DMS114 treated with DMSO at 0.1 percent for 48 hours (cell line): ENCODE data around the gene ADAP1.
"Not testable (repeated sequence)": the region's sequence is repeated elsewhere in the genome, so short reads cannot be mapped to it uniquely, and the experiment has no call there.

Experiments
- DNase-seq: peaks from one replicate; lab custom pipeline; 2025; ENCODE audit not compliant: unreplicated experiment; lab: John Stamatoyannopoulos, UW

ADAP1 gene

DNA sequence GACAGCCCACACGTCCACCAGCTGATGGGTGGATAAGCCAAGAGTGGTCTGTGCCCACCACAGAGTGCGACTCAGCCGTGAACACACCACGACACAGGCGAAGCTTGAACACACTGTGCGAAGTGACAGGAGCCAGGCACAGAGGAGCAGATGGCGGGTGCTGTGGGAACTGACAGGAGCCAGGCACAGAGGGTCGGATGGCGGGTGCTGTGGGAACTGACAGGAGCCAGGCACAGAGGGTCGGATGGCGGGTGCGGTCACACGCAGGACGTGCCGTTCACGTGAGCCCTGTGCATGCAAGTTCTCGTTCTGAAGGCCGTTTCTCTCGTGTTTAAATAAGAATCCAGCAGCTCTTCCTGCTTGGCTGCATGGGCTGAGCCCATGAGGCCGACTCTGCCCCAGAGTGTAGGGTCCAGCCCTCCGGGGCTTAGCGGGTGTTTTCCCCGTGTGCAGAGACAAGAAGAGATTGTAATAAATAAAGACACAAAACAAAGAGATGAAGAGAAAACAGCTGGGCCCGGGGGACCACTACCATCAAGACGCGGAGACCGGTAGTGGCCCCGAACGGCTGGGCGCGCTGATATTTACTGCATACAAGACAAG, 5.9 kb upstream of the ADAP1 start:
- no peak for DNase-seq

DNA sequence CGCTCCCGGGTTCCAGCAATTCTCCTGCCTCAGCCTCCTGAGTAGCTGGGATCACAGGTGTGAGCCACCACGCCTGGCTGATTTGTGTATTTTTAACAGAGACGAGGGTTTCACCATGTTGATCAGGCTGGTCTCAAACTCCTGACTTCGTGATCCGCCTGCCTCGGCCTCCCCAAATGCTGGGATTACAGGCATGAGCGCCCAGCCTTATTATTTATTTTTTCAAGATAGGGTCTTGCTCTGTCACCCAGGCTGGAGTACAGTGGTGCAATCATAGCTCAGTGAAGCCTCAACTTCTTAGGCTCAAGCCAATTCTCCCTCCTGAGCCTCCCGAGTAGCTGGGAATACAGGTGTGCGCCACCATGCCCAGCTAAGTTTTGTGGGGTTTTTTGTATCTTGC, 5.3 kb upstream of the ADAP1 start:
- not testable (repeated sequence) for DNase-seq

DNA sequence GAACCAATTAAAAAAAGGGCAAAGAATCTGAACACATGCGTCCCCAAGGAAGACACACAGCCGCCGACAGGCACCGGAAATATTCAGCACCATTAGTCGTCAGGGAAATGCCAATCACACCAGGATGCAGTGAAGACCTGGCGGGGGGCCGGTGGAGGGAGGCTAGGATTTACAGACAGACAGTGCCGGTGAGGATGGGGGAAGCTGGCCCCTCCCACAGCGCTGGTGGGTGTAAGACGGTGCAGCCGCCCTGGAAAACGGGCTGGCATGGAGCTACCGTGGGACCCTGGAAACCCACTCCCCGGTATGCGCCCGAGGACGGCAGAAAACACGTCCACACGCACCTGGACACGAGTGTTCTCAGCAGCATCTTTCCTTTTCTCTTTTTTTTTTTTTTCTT, 4.8 kb upstream of the ADAP1 start:
- DNase-seq, result no peak

DNA sequence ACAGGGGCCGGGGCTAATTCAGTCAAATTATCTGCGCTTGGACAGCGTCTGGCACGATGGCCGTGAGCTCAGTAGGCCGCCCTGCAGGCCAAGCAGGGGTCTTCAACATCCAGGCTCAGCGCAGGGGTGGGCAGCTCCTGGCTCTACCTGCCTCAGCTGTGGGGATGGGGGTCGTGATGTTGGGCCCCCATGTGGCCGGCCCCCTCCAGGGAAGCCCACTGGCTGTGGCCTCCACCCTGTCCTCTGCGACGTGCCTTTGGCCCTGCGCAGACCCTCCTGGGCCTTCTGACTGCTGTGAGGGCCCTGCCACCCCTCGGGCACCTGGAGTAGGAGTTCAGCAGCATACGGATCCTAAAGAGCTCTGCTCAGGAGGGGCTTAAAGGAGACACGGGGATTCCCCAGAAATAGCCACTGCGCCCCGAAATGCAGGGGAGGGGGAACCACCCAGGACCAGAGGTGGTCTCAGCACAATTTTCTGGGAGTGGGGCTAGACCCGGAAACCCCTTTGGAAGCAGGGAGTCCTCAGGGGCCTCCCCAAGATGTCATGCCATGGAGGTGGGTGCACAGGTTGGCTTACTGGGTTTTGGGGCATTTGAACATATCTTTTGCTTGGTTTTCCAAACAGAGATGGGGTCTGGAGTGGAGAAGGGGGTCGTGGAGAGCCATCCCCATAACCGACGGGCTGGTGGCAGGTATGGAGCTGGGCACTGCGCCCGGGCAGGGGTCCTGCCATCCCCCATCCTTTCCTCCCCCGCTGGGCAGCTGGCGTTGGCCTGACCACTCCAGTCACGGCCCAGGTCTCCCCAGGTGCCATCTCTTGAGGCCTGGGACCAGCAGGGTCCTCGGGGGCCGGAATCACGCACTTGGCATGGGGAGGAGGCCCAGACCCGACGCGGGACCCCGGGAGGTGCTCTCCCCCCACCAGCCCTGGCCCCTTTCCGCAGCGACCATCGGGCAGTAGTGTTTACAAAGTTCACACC, 4.0 kb upstream of the ADAP1 start:
- DNase-seq, result no peak

DNA sequence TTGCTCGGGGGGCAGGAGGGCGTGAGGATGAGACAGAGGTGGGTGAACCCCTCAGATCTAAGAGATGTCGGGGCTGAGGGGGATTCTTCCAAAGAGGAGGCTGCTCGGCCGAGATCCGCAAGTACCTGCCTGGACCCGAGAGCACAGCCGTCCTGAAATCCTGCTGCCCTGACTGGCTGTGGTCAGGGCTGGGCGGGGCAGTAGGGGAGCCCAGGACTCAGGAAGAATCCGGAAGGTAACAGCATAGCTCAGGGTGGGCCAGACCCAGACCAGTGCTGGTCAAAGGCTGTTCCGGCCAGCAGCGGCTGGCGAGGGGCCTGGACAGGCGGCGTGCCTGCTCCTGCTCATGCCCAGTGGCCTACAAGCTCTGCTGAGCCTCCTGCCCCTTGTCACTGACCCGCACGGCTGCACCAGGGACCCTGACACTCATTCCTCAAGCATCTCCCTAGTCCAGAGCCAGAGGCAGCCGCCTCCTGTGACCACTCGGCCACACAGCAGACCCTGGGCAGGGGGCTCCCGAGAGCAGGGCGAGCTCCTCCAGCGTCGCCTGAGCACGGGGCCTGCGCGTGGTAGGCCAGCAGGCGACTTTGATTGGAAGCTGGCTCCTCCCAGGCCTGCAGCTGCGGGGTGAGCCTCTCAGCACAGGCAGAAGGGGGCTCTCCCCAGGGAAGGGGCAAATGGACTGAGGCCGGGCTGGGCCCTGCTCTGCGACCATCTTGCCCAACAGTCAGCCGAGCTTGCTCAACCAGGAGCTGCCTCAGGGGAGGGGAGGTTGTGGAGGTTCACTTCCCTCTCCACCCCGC, 3.1 kb upstream of the ADAP1 start:
- DNase-seq, result no peak

DNA sequence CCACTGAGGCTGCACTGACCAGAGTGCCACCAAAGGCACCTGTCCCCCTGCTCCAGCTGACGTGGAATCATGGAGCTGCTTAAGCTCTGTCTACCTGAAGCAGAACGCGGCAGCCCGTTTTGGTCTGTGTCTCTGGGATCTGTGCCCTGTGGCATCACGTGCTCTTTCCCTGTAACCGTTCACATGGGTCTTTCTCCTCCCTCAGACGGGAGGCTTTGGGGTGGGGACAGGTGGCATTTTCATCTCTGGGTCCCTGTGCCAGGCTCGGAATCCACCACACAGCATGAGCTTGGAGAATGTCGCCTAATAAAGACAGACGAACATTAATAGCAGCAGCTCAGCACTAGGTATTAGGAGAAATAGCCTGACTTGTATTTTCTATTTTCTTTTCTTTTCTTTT, 1.6 kb upstream of the ADAP1 start:
- no peak for DNase-seq

DNA sequence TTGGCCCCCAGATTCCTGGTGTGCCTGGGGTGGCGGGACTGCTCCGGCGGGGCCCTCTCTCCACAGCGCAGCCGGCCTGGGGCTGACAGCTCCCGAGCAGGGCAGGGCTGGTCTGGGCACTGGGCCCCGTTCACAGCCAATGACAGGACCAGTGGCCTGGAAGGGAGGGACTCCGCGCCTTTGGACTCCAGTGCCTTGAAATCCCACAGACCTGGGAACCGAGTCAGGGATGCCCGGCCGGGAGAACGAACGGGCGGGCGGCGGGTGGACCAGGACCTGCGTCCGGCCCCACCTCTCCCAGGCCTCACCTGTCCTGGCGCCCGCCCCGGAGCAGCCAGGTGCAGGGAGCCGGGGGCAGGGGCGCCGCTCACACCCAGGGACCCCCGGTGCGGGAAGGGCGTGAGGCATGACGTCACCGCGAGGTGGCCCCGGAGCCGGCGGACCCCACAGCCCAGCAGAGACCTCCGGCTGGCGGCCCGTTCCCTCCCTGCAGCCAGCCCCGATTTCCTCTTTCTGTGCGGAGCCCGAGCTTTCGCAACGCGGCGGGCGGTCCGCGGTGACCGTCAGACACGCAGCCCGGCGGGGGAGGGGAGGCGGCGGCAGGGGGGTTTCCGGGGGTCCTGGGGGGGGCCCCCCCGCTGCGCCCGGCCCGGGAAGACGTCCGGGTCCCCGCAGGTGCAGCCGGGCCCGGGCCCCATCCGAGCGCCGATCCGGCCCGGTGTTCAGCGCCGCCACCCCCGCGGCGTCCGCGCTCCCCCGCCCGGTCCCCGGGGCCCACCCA, 743 bp downstream of the ADAP1 start:
- no peak for DNase-seq

DNA sequence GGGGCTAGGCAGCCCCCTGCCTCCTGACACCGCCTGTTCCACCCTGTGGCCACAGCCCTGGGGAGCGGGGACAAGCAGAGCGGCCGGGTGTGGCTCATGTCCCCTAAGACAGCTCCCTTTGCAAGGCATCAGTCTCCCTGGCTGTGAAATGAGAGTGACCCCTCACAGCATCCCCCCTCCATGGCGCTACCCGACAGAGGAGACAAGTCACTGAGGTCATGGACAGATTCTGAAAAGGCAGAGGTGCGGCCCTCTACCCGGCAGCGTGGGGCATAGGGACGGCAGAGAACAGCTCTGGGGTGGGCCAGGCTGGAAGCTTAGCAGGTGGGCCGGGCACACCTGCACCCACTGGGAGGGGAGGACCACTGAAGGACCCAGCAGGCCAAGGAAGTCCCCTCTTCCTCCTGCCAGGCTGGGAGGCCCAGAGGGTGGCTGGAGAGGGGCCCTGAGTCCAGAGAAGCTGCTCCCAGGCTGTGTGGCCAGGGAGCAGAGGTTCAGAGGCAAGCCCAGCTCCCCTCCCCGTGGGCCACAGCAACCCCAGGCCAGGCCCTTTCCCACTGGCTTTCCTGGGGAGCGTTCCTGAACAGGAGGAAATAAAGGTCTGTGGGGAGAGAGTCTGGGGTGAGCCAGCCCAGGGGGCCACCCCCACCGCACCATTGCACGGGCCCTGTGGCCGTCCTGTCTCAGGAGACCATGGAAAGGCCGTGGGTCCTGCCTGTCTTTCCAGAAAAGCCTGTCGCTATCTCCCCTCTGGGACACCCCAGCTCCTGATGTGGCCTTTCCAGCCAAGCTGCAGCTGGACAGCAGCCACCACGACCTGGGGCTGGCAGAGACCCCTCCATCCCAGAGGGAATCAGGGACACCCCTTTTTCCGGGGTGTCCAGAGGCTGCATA, 1.7 kb downstream of the ADAP1 start:
- DNase-seq, result no peak

DNA sequence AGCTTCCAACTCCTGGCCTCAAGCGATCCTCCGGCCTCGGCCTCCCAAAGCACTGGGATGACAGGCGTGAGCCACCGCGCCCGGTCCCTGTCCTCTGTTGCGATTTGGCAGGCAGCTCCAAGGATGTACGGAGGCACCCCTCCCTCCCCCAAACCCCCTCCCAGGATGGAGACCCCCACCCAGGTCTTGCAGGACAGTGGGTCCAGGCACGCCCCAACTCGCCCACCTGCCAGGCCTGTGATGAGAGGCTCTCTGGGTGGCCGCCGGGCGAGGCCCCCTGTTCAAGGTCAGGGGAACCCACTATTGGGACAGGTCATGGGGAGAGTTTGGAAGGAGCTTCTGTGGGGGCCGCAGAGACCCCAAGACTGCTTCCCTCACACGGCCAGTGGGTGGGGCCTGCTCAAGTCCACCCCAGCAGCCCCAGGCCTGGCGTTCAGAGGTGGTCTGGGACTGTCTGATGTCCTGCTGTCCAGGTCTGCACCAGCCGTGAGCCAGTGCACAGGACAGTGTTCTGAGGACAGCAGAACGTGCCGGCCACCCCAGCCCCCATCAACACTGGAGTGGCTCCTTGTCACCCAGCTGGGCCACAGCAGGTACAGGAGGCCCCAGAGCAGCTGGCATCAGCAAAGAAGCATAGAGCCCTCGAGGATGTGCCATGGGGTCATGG, 2.5 kb downstream of the ADAP1 start:
- DNase-seq, result no peak

DNA sequence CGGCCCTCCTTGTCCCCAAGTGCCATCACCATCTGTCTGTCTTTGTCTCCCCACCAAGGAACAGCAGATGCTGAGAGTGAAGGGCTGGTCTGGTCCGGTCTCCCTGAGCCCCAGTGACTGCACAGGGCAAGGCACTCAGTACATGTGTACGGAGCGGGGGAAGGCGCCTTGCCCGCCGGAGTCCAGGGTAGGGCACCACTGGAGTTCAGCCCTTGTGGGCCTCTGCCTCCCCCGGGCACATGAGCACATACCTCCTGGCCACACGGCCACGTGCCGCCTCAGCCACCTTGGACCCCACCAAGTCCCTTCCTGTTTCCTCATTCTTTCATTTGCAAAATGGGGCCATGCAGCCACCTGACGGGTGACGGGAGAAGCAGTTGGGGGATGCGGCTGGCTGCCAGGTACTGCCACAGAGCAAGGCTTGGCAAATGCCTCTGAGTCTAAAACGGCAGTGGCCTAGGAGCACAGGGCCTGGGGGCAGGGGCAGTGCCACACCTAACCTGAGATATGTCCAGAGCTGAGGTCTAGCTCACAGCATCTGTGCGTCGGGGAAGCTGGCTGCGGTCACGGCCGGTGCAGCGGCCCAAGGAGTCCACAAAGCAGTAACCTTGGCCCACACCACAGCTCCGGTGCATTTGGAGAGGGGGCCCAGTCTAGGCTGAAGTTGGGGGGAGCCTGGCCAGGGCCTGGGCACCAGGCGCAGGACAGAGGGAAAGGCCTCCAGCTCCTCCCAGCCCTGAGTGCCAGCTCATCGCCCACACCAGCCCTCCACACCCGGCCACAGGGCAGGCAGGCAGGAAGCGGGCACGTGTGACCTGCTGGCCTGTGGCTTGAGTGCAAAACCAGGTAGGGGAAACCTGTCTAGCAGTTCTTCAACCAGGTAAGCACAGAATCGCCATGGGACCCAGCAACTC, 5.2 kb downstream of the ADAP1 start:
- DNase-seq, result no peak

DNA sequence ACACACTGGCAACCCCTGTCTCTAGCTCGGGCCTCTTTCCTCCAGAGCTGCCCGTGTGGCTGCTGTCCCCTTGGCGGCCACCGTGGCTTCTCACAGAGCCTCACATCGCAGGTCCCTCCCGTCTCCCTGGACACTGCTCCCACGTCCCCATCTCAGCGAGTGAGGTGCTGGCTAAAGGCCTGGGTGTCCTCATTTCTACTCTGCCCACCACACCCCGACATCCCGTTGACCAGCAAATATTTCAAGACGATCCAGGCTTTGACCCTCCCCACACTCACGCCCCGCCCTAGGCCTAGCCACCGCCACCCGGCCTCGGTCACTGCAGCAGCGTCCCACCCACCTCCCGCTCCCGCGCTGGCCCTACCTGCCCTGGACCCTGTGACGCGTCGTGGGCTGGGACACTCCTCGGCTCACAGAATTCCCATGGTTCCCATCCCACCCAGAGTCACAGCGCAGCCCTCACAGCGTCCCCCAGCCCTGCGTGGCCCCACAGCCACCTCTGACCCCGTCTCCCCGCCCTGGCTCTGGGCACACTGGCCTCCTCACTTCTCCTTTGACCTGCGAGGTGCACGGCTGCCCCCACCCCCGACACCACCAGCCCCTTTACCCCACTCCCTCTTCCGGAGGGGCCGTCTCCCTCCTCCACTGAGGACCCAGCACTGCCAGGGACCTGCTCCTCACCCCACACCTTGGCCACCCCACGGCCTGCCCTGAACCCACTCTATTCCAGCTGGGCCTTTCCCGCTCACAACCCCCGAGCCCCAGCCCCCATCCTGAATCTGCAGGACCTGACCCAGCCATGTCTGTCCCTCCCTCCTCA, 6.9 kb downstream of the ADAP1 start:
- DNase-seq, result no peak

DNA sequence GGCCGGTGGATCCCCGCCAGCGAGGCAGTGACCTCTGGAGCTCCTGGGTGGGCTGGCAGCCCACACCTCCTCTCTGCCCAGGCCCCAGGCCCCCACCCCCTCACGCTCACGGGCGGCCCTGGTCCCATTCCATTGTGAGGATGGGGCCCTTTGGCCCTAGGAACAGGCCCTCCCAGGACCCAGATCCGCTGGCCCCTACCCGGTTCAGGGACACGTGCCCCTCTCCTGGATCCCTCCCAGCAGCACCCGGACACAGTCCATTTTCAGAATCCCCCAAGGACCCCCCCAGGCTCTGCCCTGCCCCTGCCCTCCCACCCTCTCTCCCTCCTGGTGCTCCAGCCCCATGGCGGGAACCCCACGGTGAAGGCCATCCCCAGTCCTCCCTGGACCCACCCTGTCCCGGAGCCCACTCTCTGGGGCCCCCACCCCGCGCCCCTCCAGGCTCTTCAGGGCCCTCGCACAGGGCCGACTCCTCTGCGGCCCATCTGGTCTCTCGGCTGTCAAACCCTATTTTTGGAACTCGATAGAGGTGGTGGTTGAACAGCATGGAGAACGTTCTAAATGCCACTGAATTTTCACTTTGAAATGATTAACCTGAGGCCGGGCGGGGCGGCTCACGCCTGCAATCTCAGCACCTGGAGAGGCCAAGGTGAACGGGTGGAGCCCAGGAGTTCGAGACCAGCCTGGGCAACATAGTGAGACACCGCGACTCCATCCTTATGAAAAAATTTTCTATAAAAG, 8.1 kb downstream of the ADAP1 start:
- DNase-seq, result no peak

DNA sequence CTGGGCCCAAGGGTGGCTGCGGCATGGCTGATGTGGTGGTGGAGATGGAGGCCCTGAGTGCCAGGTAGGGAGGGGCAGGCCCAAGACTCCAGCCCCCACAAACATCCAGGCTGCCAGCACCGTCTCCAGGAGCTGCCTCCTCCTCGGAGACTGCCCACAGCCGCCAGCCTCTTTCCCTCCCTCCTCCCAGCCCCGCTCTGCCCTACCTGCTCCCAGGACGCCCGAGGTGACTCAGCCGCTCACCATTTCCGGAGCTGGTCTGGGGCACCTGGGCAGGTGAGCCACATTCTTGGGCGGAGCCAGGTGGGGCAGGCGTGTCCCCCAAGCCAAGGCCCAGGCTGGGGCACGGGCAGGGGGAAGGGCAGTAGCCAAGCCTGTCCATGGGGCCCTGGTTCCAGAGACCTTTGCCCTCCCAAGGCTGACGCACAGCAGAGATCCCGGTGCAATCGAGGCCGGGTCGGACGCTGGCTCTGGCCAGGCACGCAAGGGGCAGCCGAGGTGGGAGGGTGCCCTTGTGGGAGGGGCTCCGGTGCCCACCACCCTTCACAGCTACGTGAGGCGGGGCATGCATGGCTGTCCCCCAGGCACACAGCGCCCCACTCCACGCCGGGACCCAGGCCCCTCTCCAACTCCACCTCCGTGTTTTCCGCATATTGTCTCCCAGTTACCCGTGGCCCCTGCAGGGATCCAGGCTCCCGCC, 8.8 kb downstream of the ADAP1 start:
- DNase-seq, result no peak

DNA sequence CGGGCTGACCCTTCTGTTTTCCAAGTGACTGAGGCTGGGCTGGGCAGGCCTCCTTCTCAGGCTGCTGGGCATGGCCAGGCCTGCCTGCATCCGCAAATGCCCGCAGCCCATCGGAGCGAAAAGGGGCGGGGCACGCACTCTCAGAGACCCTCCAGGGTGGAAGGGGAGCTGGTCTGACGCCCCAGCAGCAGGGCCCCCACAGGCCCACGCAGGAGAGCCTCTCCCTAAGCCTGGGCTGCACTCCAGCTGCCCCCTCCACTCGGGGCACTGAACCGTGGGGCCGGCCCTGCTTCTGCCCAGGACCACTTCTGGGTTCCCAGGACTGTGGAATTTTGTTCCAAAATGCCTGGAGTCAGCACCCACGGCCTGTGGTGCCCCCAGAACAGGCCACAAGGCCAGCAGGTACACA, 9.3 kb downstream of the ADAP1 start:
- no peak for DNase-seq

DNA sequence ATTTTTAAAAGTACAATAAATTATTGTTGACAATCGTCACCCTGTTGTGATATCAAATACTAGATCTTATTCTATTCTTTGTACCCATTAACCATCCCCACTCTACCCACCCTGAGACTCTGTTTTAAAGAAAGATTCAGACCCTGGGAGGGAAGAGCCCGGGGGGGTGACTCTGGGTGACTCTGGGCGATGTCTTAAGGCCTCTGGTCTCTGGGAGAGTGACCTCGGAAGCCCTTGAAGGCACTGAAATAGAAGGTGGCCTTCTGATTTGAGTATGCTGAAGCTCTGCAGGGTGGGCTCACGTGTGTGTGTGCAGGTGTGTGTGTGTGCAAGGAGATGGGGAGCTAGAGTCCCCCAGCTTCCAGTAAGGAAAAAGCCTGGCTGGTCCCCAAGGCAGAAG, 9.7 kb downstream of the ADAP1 start:
- no peak for DNase-seq

DNA sequence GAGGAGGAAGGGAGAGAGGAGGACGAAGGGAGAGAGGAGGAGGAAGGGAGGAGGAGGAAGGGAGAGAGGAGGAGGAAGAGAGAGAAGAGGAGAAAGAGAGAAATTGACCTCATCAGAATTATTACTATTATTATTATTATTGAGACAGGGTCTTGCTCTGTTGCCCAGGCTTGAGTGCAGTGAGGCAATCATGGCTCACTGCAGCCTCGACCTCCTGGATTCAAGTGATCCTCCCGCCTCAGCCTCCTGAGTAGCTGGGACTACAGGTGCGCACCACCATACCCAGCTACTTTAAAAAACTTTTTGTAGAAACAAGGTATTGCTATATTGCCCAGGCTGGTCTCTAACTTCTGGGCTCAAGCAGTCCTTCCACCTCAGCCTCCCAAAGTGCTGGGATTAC, 10.7 kb downstream of the ADAP1 start:
- not testable (repeated sequence) for DNase-seq
